Measurements from ENCODE around the gene SMCO4.

Gene SMCO4

DNA sequence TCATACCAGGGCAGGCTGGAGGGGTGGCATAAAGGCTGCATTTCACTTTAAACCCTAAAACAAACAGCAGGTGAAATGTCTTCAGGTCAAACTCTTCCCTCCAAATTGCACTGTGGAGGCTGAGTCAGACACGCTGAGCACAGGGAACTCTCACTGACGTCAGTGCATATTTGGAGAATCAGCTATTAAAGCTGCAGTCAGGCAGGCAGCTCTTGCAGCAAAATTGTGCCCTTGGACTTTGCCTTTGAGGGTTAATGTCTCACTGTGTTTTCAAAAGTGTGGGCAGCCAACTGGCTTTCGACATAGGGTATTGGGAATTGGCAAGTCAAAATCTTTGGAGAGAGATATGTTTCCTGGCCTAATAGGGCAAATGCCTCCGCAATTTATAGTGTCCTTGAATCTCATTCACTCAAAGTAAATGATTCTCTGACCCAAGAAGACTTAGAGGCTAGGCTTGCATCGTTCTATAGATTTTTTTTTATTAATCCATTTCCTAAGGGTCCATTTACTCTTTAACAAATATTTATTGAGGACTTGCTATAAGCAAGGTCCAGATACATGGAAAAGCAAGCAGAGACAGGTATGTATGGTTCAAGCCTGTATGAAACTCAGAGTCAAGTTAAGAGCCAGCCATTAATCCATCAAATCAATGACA lies 27.7 kb upstream of the SMCO4 start:
- Mint-ChIP-seq H3K27ac (no peak overlapping the region), H3K4me1 (ENCODE audit: low read depth) (no peaks in the 10 kb centered on the region), H3K27me3 (no peaks in the 10 kb centered on the region), H3K4me3 (no peak overlapping the region), H3K36me3 (no peaks in the 10 kb centered on the region), H3K9me3 (ENCODE audit: low read depth) (no peaks in the 10 kb centered on the region)

DNA sequence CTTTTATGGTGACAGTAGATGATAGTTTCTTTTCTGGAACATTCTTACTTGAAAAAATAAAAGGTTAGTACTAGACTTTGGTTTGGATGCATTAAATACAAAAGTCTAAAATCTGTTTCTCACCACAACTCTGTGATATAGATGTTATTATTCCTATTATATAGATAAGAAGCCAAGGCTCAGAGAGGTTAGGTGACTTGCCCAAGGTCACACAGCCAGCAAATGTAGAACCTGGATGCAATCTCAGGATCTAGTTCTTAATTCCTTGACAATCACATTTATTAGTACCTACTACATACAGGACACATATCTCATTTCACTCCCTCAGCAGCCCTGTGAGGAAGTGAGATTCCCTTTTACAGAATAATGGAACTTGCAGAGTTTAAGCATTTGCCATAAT lies 26.3 kb upstream of the SMCO4 start:
- no peak overlapping the region for H3K27ac Mint-ChIP-seq
- H3K4me3 Mint-ChIP-seq, result no peak overlapping the region
- no peaks in the 10 kb centered on the region for H3K4me1 Mint-ChIP-seq (ENCODE audit: low read depth)
- H3K36me3 Mint-ChIP-seq, result no peaks in the 10 kb centered on the region
- H3K27me3 Mint-ChIP-seq, result peaks cover 1% of the 10 kb centered on the region
- no peaks in the 10 kb centered on the region for H3K9me3 Mint-ChIP-seq (ENCODE audit: low read depth)

DNA sequence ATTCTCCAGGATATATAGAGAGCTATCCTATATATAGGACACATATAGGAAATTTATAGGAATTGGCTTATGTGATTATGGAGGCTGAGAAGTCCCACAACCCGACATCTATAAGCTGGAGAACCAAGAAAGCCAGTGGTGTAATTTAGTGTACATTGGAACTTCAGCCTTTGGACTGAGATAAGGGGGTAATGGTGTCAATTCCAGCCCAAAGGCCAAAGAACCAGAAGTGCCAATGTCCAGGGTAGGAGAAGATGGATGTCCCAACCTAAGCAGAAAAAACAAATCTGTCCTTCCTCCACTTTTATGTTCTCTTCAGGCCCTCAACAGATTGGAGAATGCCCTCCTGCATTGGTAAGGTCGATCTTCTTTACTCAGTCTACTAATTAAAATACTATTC lies 25.5 kb upstream of the SMCO4 start:
- Mint-ChIP-seq H3K4me3 (no peak overlapping the region), H3K4me1 (ENCODE audit: low read depth) (no peaks in the 10 kb centered on the region), H3K27me3 (peaks cover 1% of the 10 kb centered on the region), H3K9me3 (ENCODE audit: low read depth) (no peaks in the 10 kb centered on the region), H3K27ac (no peak overlapping the region), H3K36me3 (no peaks in the 10 kb centered on the region)

GRCh38 chr11:93567401-93567895 lies 24.3 kb upstream of the SMCO4 start:
- Mint-ChIP-seq H3K27me3 (peaks cover 1% of the 10 kb centered on the region), H3K9me3 (ENCODE audit: low read depth) (no peaks in the 10 kb centered on the region), H3K36me3 (no peaks in the 10 kb centered on the region), H3K27ac (no peak overlapping the region), H3K4me3 (no peak overlapping the region), H3K4me1 (ENCODE audit: low read depth) (no peaks in the 10 kb centered on the region)

- Mint-ChIP-seq H3K27me3 (peaks cover 1% of the 10 kb centered on the region), H3K27ac (no peak overlapping the region), H3K9me3 (ENCODE audit: low read depth) (no peaks in the 10 kb centered on the region), H3K4me3 (no peak overlapping the region), H3K4me1 (ENCODE audit: low read depth) (no peaks in the 10 kb centered on the region), H3K36me3 (no peaks in the 10 kb centered on the region)
Observed at GRCh38 chr11:93564895-93565294, 21.7 kb upstream of the SMCO4 start.

DNA sequence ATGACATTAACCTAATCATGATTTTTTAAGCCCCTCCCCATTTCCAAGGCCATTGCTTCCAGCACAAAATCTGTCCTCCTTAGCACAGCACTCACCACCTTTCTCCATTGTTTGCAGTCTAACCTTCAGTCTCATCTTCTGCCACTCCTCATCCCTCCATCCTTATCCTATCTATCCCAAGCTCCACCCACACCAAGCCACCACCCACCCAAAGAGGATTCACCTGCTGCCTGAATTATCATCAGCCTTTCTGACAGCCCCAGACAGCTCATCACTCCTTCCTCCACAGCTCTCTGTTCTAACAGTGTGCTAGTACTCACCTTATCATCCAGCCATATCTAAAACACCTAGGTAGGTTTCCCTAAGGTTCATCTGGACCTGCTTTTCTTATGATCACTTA lies 20.7 kb upstream of the SMCO4 start:
- no peak overlapping the region for H3K4me3 Mint-ChIP-seq
- H3K27ac Mint-ChIP-seq, result no peak overlapping the region
- H3K9me3 Mint-ChIP-seq (ENCODE audit: low read depth), result no peaks in the 10 kb centered on the region
- H3K27me3 Mint-ChIP-seq, result peaks cover 1% of the 10 kb centered on the region
- H3K4me1 Mint-ChIP-seq (ENCODE audit: low read depth), result no peaks in the 10 kb centered on the region
- H3K36me3 Mint-ChIP-seq, result no peaks in the 10 kb centered on the region

- Mint-ChIP-seq H3K27ac (no peak overlapping the region), H3K4me3 (no peak overlapping the region), H3K36me3 (no peaks in the 10 kb centered on the region), H3K9me3 (ENCODE audit: low read depth) (no peaks in the 10 kb centered on the region), H3K4me1 (ENCODE audit: low read depth) (no peaks in the 10 kb centered on the region), H3K27me3 (peaks cover 2% of the 10 kb centered on the region)
Observed at GRCh38 chr11:93560199-93560932, 17.2 kb upstream of the SMCO4 start.

DNA sequence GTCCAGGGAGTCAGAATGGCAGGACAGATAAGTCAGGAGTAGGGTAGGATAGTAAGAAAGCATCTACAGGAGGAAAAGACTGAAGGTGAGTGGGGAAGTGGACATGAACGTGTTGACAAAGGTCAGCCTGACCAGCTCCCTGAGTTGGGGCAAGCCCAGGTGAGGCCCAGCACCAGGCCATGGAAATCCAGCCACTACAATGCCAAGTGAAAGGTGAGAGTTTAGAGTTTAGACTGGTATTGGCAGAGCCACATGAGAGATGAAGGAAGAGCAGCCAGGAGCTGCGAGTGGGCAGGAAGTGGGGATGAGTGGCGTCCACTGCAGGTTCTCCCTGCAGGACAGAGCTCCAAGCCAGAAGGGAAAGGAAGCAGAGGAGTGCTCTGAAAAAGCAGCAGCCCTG lies 16.5 kb upstream of the SMCO4 start:
- Mint-ChIP-seq H3K9me3 (ENCODE audit: low read depth) (no peaks in the 10 kb centered on the region), H3K4me1 (ENCODE audit: low read depth) (no peaks in the 10 kb centered on the region), H3K27ac (no peak overlapping the region), H3K36me3 (no peaks in the 10 kb centered on the region), H3K4me3 (no peak overlapping the region), H3K27me3 (peaks cover 6% of the 10 kb centered on the region)

GRCh38 chr11:93552874-93553273 lies 9.7 kb upstream of the SMCO4 start:
- no peak overlapping the region for H3K4me3 Mint-ChIP-seq
- no peak overlapping the region for H3K27ac Mint-ChIP-seq
- H3K9me3 Mint-ChIP-seq (ENCODE audit: low read depth), result no peaks in the 10 kb centered on the region
- peaks cover 24% of the 10 kb centered on the region for H3K27me3 Mint-ChIP-seq
- no peaks in the 10 kb centered on the region for H3K4me1 Mint-ChIP-seq (ENCODE audit: low read depth)
- no peaks in the 10 kb centered on the region for H3K36me3 Mint-ChIP-seq

GRCh38 chr11:93549976-93550375 lies 6.8 kb upstream of the SMCO4 start:
- Mint-ChIP-seq H3K4me1 (ENCODE audit: low read depth) (no peaks in the 10 kb centered on the region), H3K9me3 (ENCODE audit: low read depth) (no peaks in the 10 kb centered on the region), H3K27ac (no peak overlapping the region), H3K4me3 (no peak overlapping the region), H3K36me3 (no peaks in the 10 kb centered on the region), H3K27me3 (peaks cover 21% of the 10 kb centered on the region)

GRCh38 chr11:93548679-93549319 lies 5.6 kb upstream of the SMCO4 start:
- Mint-ChIP-seq H3K36me3 (no peaks in the 10 kb centered on the region), H3K27me3 (peaks cover 20% of the 10 kb centered on the region), H3K4me3 (no peak overlapping the region), H3K27ac (no peak overlapping the region), H3K4me1 (ENCODE audit: low read depth) (peaks cover 10% of the 10 kb centered on the region), H3K9me3 (ENCODE audit: low read depth) (no peaks in the 10 kb centered on the region)

- Mint-ChIP-seq H3K4me3 (no peak overlapping the region), H3K27ac (no peak overlapping the region), H3K9me3 (ENCODE audit: low read depth) (no peaks in the 10 kb centered on the region), H3K27me3 (peaks cover 22% of the 10 kb centered on the region), H3K36me3 (no peaks in the 10 kb centered on the region), H3K4me1 (ENCODE audit: low read depth) (peaks cover 15% of the 10 kb centered on the region)
Observed at GRCh38 chr11:93547773-93548172, 4.6 kb upstream of the SMCO4 start.

- H3K4me1 Mint-ChIP-seq (ENCODE audit: low read depth), result peaks cover 19% of the 10 kb centered on the region
- no peaks in the 10 kb centered on the region for H3K9me3 Mint-ChIP-seq (ENCODE audit: low read depth)
- H3K36me3 Mint-ChIP-seq, result no peaks in the 10 kb centered on the region
- H3K27ac Mint-ChIP-seq, result no peak overlapping the region
- H3K4me3 Mint-ChIP-seq, result no peak overlapping the region
- peaks cover 20% of the 10 kb centered on the region for H3K27me3 Mint-ChIP-seq
Observed at GRCh38 chr11:93547028-93547427, 3.8 kb upstream of the SMCO4 start.

DNA sequence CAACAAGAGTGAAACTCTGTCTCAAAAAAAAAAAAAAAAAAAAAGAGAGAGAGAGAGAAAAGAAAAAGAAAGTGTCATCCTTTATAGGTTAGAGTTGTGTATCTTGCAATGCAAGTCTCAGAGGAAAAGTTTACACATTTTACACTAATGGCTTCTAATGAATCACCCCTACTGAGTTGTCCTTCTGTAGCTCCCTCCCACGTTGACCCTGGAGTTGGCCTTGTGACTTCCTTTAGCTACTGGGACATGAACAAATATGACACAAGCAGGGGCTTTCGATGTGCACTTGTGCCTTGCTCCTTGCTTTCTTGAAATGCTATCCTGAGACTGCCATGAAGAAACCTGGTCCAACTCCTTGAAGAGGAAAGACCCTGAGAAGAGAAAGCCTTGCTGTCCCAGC lies 2.4 kb upstream of the SMCO4 start:
- Mint-ChIP-seq H3K27me3 (peaks cover 16% of the 10 kb centered on the region), H3K4me1 (ENCODE audit: low read depth) (peaks cover 23% of the 10 kb centered on the region), H3K36me3 (no peaks in the 10 kb centered on the region), H3K27ac (no peak overlapping the region), H3K4me3 (no peak overlapping the region), H3K9me3 (ENCODE audit: low read depth) (no peaks in the 10 kb centered on the region)

GRCh38 chr11:93542811-93543229 lies 371 bp downstream of the SMCO4 start:
- Mint-ChIP-seq H3K27me3 (peaks cover 9% of the 10 kb centered on the region), H3K4me1 (ENCODE audit: low read depth) (peaks cover 23% of the 10 kb centered on the region), H3K27ac (no peak overlapping the region), H3K9me3 (ENCODE audit: low read depth) (no peaks in the 10 kb centered on the region), H3K36me3 (no peaks in the 10 kb centered on the region), H3K4me3 (peak overlapping the region; percentile 83)

Data from activated naive CD8-positive, alpha-beta T cell (primary cell).